WTC11 (cell line): ENCODE measurements around the gene STARD9. TPM values are rescaled to one million over a fixed set of nuclear protein-coding genes. Genes with fewer than 3 reads are reported as not detected.

Experiments
- ATAC-seq: fragments of 200-7000 bp; cut with Tn5 transposase; 2 replicates; pipeline ENCODE4 v1.10.0; 2021; ENCODE audit warnings: mild to moderate bottlenecking, moderate library complexity
- Bru-seq: library from RNA; stranded (reverse); fragments of 400-500 nt; gene quantifications from one replicate; lab custom pipeline; 2021; lab: Mats Ljungman, UMichigan
- CTCF ChIA-PET: fragments of 300-600 bp; sonication (Branson Sonifier 250); formaldehyde crosslinking; loops from one replicate; lab custom pipeline; 2021; ENCODE audit warnings: antibody characterized with exemption; lab: Charles Lee
- POLR2A ChIA-PET: fragments of 350-600 bp; sonication (Branson Sonifier 250); formaldehyde crosslinking; loops from one replicate; lab custom pipeline; 2021; ENCODE audit warnings: antibody characterized with exemption; lab: Charles Lee
- DNase-seq: peaks from one replicate; pipeline ENCODE4 v3.0.0; 2021; ENCODE audit warnings: low spot score
- H3K27ac Mint-ChIP-seq: 2 replicates; pipeline ENCODE4 v1.8.0; 2021; ENCODE audit warnings: mixed read lengths
- H3K27me3 Mint-ChIP-seq: 2 replicates; pipeline ENCODE4 v1.8.0; 2021; ENCODE audit warnings: low read depth, mild to moderate bottlenecking, moderate library complexity, mixed read lengths
- H3K36me3 Mint-ChIP-seq: 2 replicates; pipeline ENCODE4 v1.8.0; 2021; ENCODE audit warnings: mixed read lengths
- H3K4me1 Mint-ChIP-seq: 2 replicates; pipeline ENCODE4 v1.8.0; 2022; ENCODE audit warnings: mixed read lengths
- H3K4me3 Mint-ChIP-seq: 2 replicates; pipeline ENCODE4 v1.8.0; 2021; ENCODE audit warnings: mild to moderate bottlenecking, moderate library complexity, mixed read lengths
- H3K9me3 Mint-ChIP-seq: 2 replicates; pipeline ENCODE4 v1.8.0; 2021; ENCODE audit warnings: mixed read lengths
- AR ChIP-seq: fragments of 250-450 bp; sonication (Bioruptor Pico); IDR thresholded peaks from 2 replicates; pipeline ENCODE4 v1.9.0; 2021; ENCODE audit warnings: mild to moderate bottlenecking
- ATF3 ChIP-seq: sonication (generic); formaldehyde crosslinking; conservative IDR thresholded peaks from 2 replicates; pipeline ENCODE4 v1.8.1; 2022; ENCODE audit warnings: mild to moderate bottlenecking, missing genetic modification reagents
- CBFB ChIP-seq: sonication (generic); formaldehyde crosslinking; IDR thresholded peaks from 2 replicates; pipeline ENCODE4 v1.8.1; 2022; ENCODE audit warnings: mild to moderate bottlenecking, low read depth, missing genetic modification reagents
- CREB1 ChIP-seq: sonication (generic); formaldehyde crosslinking; IDR thresholded peaks from 2 replicates; pipeline ENCODE4 v1.8.0; 2023; ENCODE audit warnings: mild to moderate bottlenecking, missing genetic modification reagents
- E2F5 ChIP-seq: sonication (generic); formaldehyde crosslinking; IDR thresholded peaks from 2 replicates; pipeline ENCODE4 v1.8.1; 2022; ENCODE audit warnings: mild to moderate bottlenecking, moderate library complexity, missing genetic modification reagents
- ETV6 ChIP-seq: sonication (generic); formaldehyde crosslinking; IDR thresholded peaks from 2 replicates; pipeline ENCODE4 v1.8.1; 2022; ENCODE audit warnings: mild to moderate bottlenecking, missing genetic modification reagents
- GABPB1 ChIP-seq: sonication (generic); formaldehyde crosslinking; IDR thresholded peaks from 2 replicates; pipeline ENCODE4 v1.8.1; 2023; ENCODE audit warnings: mild to moderate bottlenecking, missing genetic modification reagents
- IRF1 ChIP-seq: sonication (generic); formaldehyde crosslinking; IDR thresholded peaks from 2 replicates; pipeline ENCODE4 v1.8.0; 2023; ENCODE audit warnings: missing genetic modification reagents
- MYBL2 ChIP-seq: sonication (generic); formaldehyde crosslinking; IDR thresholded peaks from 2 replicates; pipeline ENCODE4 v1.8.1; 2023; ENCODE audit warnings: mild to moderate bottlenecking, moderate library complexity, missing genetic modification reagents
- NR1H2 ChIP-seq: sonication (generic); formaldehyde crosslinking; IDR thresholded peaks from 2 replicates; pipeline ENCODE4 v1.9.0; 2021; ENCODE audit warnings: mild to moderate bottlenecking, moderate library complexity, missing genetic modification reagents
- PREB ChIP-seq: sonication (generic); formaldehyde crosslinking; IDR thresholded peaks from 2 replicates; pipeline ENCODE4 v1.8.1; 2022; ENCODE audit warnings: mild to moderate bottlenecking, missing genetic modification reagents, moderate library complexity, borderline replicate concordance
- RORB ChIP-seq: fragments of 250-450 bp; sonication (Bioruptor Pico); IDR thresholded peaks from 2 replicates; pipeline ENCODE4 v1.9.0; 2021; ENCODE audit warnings: mild to moderate bottlenecking
- SOX15 ChIP-seq: fragments of 250-450 bp; sonication (Bioruptor Pico); IDR thresholded peaks from 2 replicates; pipeline ENCODE4 v1.9.0; 2021; ENCODE audit warnings: mild to moderate bottlenecking
- TP53 ChIP-seq: sonication (generic); formaldehyde crosslinking; IDR thresholded peaks from 2 replicates; pipeline ENCODE4 v1.8.1; 2023; ENCODE audit warnings: mild to moderate bottlenecking, missing genetic modification reagents
- ZNF263 ChIP-seq: sonication (generic); formaldehyde crosslinking; IDR thresholded peaks from 2 replicates; pipeline ENCODE4 v1.8.1; 2022; ENCODE audit warnings: low read depth, mild to moderate bottlenecking, moderate library complexity, missing genetic modification reagents
- ZNF416 ChIP-seq: fragments of 250-450 bp; sonication (Bioruptor Pico); IDR thresholded peaks from 2 replicates; pipeline ENCODE4 v1.9.0; 2021; ENCODE audit warnings: mild to moderate bottlenecking, inconsistent platforms
- ZNF671 ChIP-seq: fragments of 250-450 bp; sonication (Bioruptor Pico); IDR thresholded peaks from 2 replicates; pipeline ENCODE4 v1.8.0; 2021; ENCODE audit warnings: mild to moderate bottlenecking
- long read RNA-seq, 3 experiments: library from RNA in 1 of 3; library from capped mRNA in 1 of 3; library from polyadenylated mRNA in 1 of 3; unstranded in 2 of 3; stranded (forward) in 1 of 3; transcript quantifications; one replicate each; pipeline ENCODE4 v2.0.0, GENCODE V29; 2021
- total RNA-seq: library from RNA; stranded (reverse); gene quantifications from 3 replicates; pipeline ENCODE4 v1.2.3, GENCODE V29; 2021
- TF ChIP-seq, protein P1 (sequence below): sonication (generic); formaldehyde crosslinking; IDR thresholded peaks from 2 replicates; pipeline ENCODE4 v1.8.0; 2023; ENCODE audit warnings: missing genetic modification reagents, mild to moderate bottlenecking, borderline replicate concordance
- TF ChIP-seq, protein P2 (sequence below): sonication (generic); formaldehyde crosslinking; IDR thresholded peaks from 2 replicates; pipeline ENCODE4 v1.8.0; 2022; ENCODE audit warnings: mild to moderate bottlenecking, missing genetic modification reagents
- TF ChIP-seq, protein P3 (sequence below): sonication (generic); formaldehyde crosslinking; IDR thresholded peaks from 2 replicates; pipeline ENCODE4 v1.8.0; 2022; ENCODE audit warnings: missing genetic modification reagents

STARD9 gene
- 5.7 to 6.6 TPM (median 6.2 TPM) in 3 replicates for total RNA-seq
- Bru-seq, nascent RNA, result percentile 52 among the genes with signal in this experiment
- long read RNA-seq, experiment 1, partial matches to known transcripts, result 4 of 5 reads
- long read RNA-seq, experiment 1, other reads (novel, unspliced or antisense), result 1 of 5 reads
- long read RNA-seq, experiment 2, partial matches to known transcripts, result 1 of 2 reads
- long read RNA-seq, experiment 2, other reads (novel, unspliced or antisense), result 1 of 2 reads
- long read RNA-seq, experiment 3, result 0 reads

- Mint-ChIP-seq H3K27me3 (peaks cover 65% of the 10 kb centered on the region), H3K36me3 (no peaks in the 10 kb centered on the region)
- TF ChIP-seq NR1H2 (CRISPR knock-in tag) (no peak), MYBL2 (CRISPR knock-in tag) (no peak), AR (CRISPR knock-in tag) (no peak), RORB (no peak), ZNF671 (CRISPR knock-in tag) (no peak), E2F5 (CRISPR knock-in tag) (peak; percentile 28; the same call in 1 of the 2 replicates), GABPB1 (CRISPR knock-in tag) (no peak; the same call in 1 of the 2 replicates), TP53 (CRISPR knock-in tag) (peak; percentile 84; the same call in 1 of the 2 replicates), ETV6 (CRISPR knock-in tag) (peak; percentile 85), PREB (CRISPR knock-in tag) (no peak), ATF3 (peak; percentile 60; the same call in 1 of the 2 replicates), CREB1 (CRISPR knock-in tag) (0 out of 2 replicates have a peak, but pooled peaks have one; percentile 44), IRF1 (CRISPR knock-in tag) (0 out of 2 replicates have a peak, but pooled peaks have one; percentile 60), ZNF416 (CRISPR knock-in tag) (no peak), ZNF263 (CRISPR knock-in tag) (no peak), SOX15 (CRISPR knock-in tag) (no peak), CBFB (no peak)
- TF ChIP-seq, protein P1, sequence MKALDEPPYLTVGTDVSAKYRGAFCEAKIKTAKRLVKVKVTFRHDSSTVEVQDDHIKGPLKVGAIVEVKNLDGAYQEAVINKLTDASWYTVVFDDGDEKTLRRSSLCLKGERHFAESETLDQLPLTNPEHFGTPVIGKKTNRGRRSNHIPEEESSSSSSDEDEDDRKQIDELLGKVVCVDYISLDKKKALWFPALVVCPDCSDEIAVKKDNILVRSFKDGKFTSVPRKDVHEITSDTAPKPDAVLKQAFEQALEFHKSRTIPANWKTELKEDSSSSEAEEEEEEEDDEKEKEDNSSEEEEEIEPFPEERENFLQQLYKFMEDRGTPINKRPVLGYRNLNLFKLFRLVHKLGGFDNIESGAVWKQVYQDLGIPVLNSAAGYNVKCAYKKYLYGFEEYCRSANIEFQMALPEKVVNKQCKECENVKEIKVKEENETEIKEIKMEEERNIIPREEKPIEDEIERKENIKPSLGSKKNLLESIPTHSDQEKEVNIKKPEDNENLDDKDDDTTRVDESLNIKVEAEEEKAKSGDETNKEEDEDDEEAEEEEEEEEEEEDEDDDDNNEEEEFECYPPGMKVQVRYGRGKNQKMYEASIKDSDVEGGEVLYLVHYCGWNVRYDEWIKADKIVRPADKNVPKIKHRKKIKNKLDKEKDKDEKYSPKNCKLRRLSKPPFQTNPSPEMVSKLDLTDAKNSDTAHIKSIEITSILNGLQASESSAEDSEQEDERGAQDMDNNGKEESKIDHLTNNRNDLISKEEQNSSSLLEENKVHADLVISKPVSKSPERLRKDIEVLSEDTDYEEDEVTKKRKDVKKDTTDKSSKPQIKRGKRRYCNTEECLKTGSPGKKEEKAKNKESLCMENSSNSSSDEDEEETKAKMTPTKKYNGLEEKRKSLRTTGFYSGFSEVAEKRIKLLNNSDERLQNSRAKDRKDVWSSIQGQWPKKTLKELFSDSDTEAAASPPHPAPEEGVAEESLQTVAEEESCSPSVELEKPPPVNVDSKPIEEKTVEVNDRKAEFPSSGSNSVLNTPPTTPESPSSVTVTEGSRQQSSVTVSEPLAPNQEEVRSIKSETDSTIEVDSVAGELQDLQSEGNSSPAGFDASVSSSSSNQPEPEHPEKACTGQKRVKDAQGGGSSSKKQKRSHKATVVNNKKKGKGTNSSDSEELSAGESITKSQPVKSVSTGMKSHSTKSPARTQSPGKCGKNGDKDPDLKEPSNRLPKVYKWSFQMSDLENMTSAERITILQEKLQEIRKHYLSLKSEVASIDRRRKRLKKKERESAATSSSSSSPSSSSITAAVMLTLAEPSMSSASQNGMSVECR (CRISPR knock-in tag), result 0 out of 2 replicates have a peak, but pooled peaks have one; percentile 24
- TF ChIP-seq, protein P2, sequence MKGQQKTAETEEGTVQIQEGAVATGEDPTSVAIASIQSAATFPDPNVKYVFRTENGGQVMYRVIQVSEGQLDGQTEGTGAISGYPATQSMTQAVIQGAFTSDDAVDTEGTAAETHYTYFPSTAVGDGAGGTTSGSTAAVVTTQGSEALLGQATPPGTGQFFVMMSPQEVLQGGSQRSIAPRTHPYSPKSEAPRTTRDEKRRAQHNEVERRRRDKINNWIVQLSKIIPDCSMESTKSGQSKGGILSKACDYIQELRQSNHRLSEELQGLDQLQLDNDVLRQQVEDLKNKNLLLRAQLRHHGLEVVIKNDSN (CRISPR knock-in tag), result 0 out of 2 replicates have a peak, but pooled peaks have one; percentile 14
- TF ChIP-seq, protein P3, sequence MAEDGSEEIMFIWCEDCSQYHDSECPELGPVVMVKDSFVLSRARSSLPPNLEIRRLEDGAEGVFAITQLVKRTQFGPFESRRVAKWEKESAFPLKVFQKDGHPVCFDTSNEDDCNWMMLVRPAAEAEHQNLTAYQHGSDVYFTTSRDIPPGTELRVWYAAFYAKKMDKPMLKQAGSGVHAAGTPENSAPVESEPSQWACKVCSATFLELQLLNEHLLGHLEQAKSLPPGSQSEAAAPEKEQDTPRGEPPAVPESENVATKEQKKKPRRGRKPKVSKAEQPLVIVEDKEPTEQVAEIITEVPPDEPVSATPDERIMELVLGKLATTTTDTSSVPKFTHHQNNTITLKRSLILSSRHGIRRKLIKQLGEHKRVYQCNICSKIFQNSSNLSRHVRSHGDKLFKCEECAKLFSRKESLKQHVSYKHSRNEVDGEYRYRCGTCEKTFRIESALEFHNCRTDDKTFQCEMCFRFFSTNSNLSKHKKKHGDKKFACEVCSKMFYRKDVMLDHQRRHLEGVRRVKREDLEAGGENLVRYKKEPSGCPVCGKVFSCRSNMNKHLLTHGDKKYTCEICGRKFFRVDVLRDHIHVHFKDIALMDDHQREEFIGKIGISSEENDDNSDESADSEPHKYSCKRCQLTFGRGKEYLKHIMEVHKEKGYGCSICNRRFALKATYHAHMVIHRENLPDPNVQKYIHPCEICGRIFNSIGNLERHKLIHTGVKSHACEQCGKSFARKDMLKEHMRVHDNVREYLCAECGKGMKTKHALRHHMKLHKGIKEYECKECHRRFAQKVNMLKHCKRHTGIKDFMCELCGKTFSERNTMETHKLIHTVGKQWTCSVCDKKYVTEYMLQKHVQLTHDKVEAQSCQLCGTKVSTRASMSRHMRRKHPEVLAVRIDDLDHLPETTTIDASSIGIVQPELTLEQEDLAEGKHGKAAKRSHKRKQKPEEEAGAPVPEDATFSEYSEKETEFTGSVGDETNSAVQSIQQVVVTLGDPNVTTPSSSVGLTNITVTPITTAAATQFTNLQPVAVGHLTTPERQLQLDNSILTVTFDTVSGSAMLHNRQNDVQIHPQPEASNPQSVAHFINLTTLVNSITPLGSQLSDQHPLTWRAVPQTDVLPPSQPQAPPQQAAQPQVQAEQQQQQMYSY (CRISPR knock-in tag), result no peak
Measured at GRCh38 chr15:42575188-42576039, at the start of gene STARD9. Gene STARD9 (plus strand): TSS chr15:42575606. CDS start chr15:42575716, 110 bp downstream.

More at GRCh38 chr15:42575188-42576039, at the start of gene STARD9:
- Mint-ChIP-seq H3K9me3 (no peaks in the 10 kb centered on the region), H3K4me3 (peak within 1 kb of the TSS; percentile 90), H3K27ac (peak within 1 kb of the TSS; percentile 15), H3K4me1 (peaks cover 12% of the 10 kb centered on the region)
- peak; percentile 99 for DNase-seq
- peak; percentile 97 for ATAC-seq
- CTCF ChIA-PET, result interaction anchor here (0.6 to 1.8 kb wide), 8 partner anchors 11 to 351 kb away, joined by 3 to 13 read pairs (median 4); no protein-coding TSS in a partner anchor
- POLR2A ChIA-PET, result interaction anchor here (0.6 to 2.1 kb wide), 6 partner anchors 8 to 323 kb away, joined by 3 to 10 read pairs (median 4); partner anchors contain the start of genes HAUS2, LRRC57 and ZNF106
